B cell (primary cell): ENCODE measurements around the gene SDF2. TPM values are rescaled to one million over a fixed set of nuclear protein-coding genes. Genes with fewer than 3 reads are reported as not detected.

Experiments used
- ATAC-seq: fragments of 200-7000 bp; cut with Tn5 transposase; one replicate; pipeline ENCODE4 v1.10.0; 2021; ENCODE audit warnings: low read depth, mild to moderate bottlenecking, moderate number of reproducible peaks, moderate library complexity
- CTCF ChIA-PET: fragments of 350-600 bp; sonication (Branson Sonifier 250); formaldehyde crosslinking; loops from one replicate; lab custom pipeline; 2021; ENCODE audit warnings: antibody characterized with exemption, inconsistent platforms; lab: Charles Lee
- POLR2A ChIA-PET: fragments of 350-600 bp; sonication (Branson Sonifier 250); formaldehyde crosslinking; loops from one replicate; lab custom pipeline; 2021; ENCODE audit warnings: antibody characterized with exemption; lab: Charles Lee
- DNase-seq: peaks from one replicate; pipeline ENCODE4 v3.0.0; 2013
- H2AFZ ChIP-seq: 2 replicates; pipeline ENCODE4 v1.6.1; 2012; ENCODE audit warnings: mild to moderate bottlenecking, low read depth, low read length; ENCODE audit not compliant: insufficient read depth, poor library complexity, severe bottlenecking
- H3K27ac ChIP-seq, 2 donors: 1 replicate in 1 of 2; 2 replicates in 1 of 2; pipeline ENCODE4 v1.5.1; 2012 to 2013; ENCODE audit warnings: low read length in 2 of 2, mild to moderate bottlenecking in 2 of 2, moderate library complexity in 1 of 2
- H3K27me3 ChIP-seq, 4 experiments: fragments of 200-600 bp in 1 of 4; sonication (generic) in 1 of 4; replicated peaks in 1 of 4; 1 replicate in 2 of 4; 2 replicates in 2 of 4; pipeline versions ENCODE4 v1.6.1 to v1.7.0; 2013 to 2016; ENCODE audit warnings: low read length in 3 of 4, mild to moderate bottlenecking in 2 of 4, mixed read lengths in 1 of 4, moderate library complexity in 1 of 4; ENCODE audit not compliant: insufficient read depth in 4 of 4, control insufficient read depth in 3 of 4; ENCODE audit errors: control extremely low read depth in 1 of 4
- H3K36me3 ChIP-seq, 2 experiments: replicated peaks in 1 of 2; 1 replicate in 1 of 2; 2 replicates in 1 of 2; pipeline versions ENCODE4 v1.6.1 to v1.7.1; 2013; ENCODE audit warnings: low read length in 1 of 2; ENCODE audit not compliant: insufficient read depth in 2 of 2, control insufficient read depth in 1 of 2; ENCODE audit errors: control extremely low read depth in 1 of 2, extremely low read depth in 1 of 2
- H3K4me1 ChIP-seq, 2 donors: fragments of 200-600 bp in 1 of 2; sonication (generic) in 1 of 2; 1 replicate in 1 of 2; 2 replicates in 1 of 2; pipeline versions ENCODE4 v1.5.1 to v1.6.1; 2013 to 2017; ENCODE audit warnings: low read length in 2 of 2; ENCODE audit not compliant: control insufficient read depth in 2 of 2, insufficient read depth in 2 of 2
- H3K4me2 ChIP-seq: replicated peaks from 2 replicates; pipeline ENCODE3; 2012; ENCODE audit warnings: mild to moderate bottlenecking, low read depth, low read length; ENCODE audit not compliant: poor library complexity, severe bottlenecking
- H3K4me3 ChIP-seq, 5 experiments: fragments of 200-600 bp in 1 of 5; sonication (generic) in 1 of 5; 1 replicate in 3 of 5; 2 replicates in 2 of 5; pipeline versions ENCODE4 v1.5.1 to v1.7.0; 2011 to 2016; ENCODE audit warnings: low read length in 4 of 5, mild to moderate bottlenecking in 4 of 5, low read depth in 2 of 5, control low read depth in 1 of 5, moderate library complexity in 1 of 5; ENCODE audit not compliant: insufficient read depth in 1 of 5; ENCODE audit errors: control extremely low read depth in 1 of 5, extremely low read depth in 1 of 5
- H3K79me2 ChIP-seq: fragments of 200-600 bp; sonication (generic); one replicate; pipeline ENCODE4 v1.6.0; 2016; ENCODE audit warnings: low read length; ENCODE audit not compliant: control insufficient read depth, insufficient read depth
- H3K9ac ChIP-seq: fragments of 200-600 bp; sonication (generic); 2 replicates; pipeline ENCODE4 v1.6.1; 2017; ENCODE audit warnings: mild to moderate bottlenecking, low read length, moderate library complexity
- H3K9me3 ChIP-seq, 3 donors: one replicate each; pipeline versions ENCODE4 v1.6.1 to v1.7.1; 2013; ENCODE audit warnings: low read length in 2 of 3; ENCODE audit not compliant: control insufficient read depth in 2 of 3, insufficient read depth in 1 of 3; ENCODE audit errors: control extremely low read depth in 1 of 3
- H4K20me1 ChIP-seq: 2 replicates; pipeline ENCODE4 v1.6.0; 2012; ENCODE audit warnings: mild to moderate bottlenecking, low read length; ENCODE audit not compliant: insufficient read depth, control insufficient read depth, poor library complexity, severe bottlenecking
- H3K27ac Mint-ChIP-seq: one replicate; pipeline ENCODE4 v1.8.0; 2021; ENCODE audit warnings: mixed read lengths
- H3K27me3 Mint-ChIP-seq: one replicate; pipeline ENCODE4 v1.8.0; 2021; ENCODE audit warnings: mixed read lengths
- H3K4me1 Mint-ChIP-seq: one replicate; pipeline ENCODE4 v1.8.0; 2021; ENCODE audit warnings: mixed read lengths
- H3K4me3 Mint-ChIP-seq: one replicate; pipeline ENCODE4 v1.8.0; 2021; ENCODE audit warnings: mixed read lengths
- H3K9me3 Mint-ChIP-seq: one replicate; pipeline ENCODE4 v1.8.0; 2022; ENCODE audit warnings: mixed read lengths; ENCODE audit not compliant: insufficient read depth
- EZH2 ChIP-seq: IDR thresholded peaks from 2 replicates; pipeline ENCODE4 v1.6.1; 2012; ENCODE audit warnings: borderline replicate concordance, low read depth, mild to moderate bottlenecking, moderate library complexity, low read length; ENCODE audit not compliant: insufficient read depth, poor library complexity, severe bottlenecking
- WGBS: methylation state at CpG from one replicate; pipeline ENCODE4 v1.1.5; 2013; ENCODE audit warnings: missing lambda C conversion rate; ENCODE audit not compliant: insufficient coverage; 5-methylcytosine and 5-hydroxymethylcytosine counted together
- intact Hi-C: fragments of 100-400 bp; cut with micrococcal nuclease; formaldehyde crosslinking; loops from one replicate; pipeline ENCODE4 v1.10.0; 2022
- polyA plus RNA-seq: library from polyadenylated mRNA; depleted of rRNA; stranded (reverse); fragments of >200 nt; gene quantifications from 2 replicates; pipeline ENCODE4 v1.2.3, GENCODE V29; 2012
- total RNA-seq, 2 donors: library from RNA; stranded (reverse); fragments of 120-200 nt in 1 of 2; gene quantifications; 1 replicate in 1 of 2; 2 replicates in 1 of 2; pipeline versions ENCODE4 v1.2.3 to v1.2.4, GENCODE V29; 2013 to 2022
- TF ChIP-seq, protein P1 (sequence below): fragments of 200-600 bp; IDR thresholded peaks from one replicate; pipeline ENCODE4 v1.8.0; 2022; ENCODE audit warnings: antibody characterized with exemption, mild to moderate bottlenecking

The SDF2 gene
- total and polyA plus RNA-seq, 2 donors (not counting 1 experiment from before 2014, with no cell fraction given) = 32.6 to 40.4 TPM

DNA sequence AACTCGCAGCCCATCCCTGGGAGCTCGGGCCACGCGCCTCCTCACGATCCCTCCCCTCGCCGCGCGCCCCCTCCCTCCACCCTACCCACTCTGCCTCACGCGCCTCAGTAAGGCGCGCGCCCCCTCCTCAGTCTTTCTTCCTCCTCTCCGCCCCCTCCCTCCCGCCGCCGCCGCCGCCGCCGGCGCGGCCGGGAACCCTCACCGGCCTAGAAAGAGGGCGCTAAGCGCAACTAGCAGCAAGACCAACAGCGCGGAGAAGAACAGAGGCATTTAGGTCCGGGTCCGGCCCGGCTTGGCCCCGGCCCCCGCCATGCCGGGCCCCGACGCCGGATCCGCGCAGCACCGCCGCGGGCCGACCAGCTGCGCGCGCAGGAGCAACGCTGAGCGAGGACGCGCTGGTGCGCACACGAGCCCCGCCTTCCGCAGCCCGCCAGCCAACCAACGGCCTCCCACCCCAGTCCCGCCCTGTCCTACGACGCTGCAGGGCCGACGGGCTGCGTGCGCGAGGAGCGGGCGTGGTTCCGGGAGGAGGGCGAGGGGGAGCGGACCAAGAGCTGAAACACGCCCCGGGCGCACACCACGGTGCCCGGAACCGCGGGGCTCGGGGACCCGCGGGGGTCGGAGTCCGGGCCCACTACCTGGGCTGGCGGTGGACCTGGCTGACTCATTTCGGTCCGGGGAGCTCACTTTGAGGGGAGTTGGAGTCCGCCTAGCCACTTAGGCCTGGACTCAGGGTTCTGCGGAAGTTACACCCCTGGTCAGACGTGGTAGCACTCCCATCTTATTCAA is 16.7 kb downstream of the SDF2 start, which contains the start of gene BLTP2:
Gene BLTP2 (minus strand): TSS at position 372 of the 789 bp plus-strand sequence. CDS start 102 bp downstream, at position 270.
- peak; percentile 97 for DNase-seq
- Mint-ChIP-seq H3K4me3 (peak within 1 kb of the TSS; percentile 97), H3K27ac (peak within 1 kb of the TSS; percentile 89), H3K9me3 (no peaks in the 10 kb centered on the region), H3K4me1 (peaks cover 36% of the 10 kb centered on the region), H3K27me3 (no peaks in the 10 kb centered on the region)
- peak within 1 kb of the TSS; percentile 91 for H3K4me2 ChIP-seq
- TF ChIP-seq EZH2 = no peak
- TF ChIP-seq, protein P1, sequence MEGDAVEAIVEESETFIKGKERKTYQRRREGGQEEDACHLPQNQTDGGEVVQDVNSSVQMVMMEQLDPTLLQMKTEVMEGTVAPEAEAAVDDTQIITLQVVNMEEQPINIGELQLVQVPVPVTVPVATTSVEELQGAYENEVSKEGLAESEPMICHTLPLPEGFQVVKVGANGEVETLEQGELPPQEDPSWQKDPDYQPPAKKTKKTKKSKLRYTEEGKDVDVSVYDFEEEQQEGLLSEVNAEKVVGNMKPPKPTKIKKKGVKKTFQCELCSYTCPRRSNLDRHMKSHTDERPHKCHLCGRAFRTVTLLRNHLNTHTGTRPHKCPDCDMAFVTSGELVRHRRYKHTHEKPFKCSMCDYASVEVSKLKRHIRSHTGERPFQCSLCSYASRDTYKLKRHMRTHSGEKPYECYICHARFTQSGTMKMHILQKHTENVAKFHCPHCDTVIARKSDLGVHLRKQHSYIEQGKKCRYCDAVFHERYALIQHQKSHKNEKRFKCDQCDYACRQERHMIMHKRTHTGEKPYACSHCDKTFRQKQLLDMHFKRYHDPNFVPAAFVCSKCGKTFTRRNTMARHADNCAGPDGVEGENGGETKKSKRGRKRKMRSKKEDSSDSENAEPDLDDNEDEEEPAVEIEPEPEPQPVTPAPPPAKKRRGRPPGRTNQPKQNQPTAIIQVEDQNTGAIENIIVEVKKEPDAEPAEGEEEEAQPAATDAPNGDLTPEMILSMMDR = no peak
- no peaks in the 10 kb centered on the region for H3K9me3 ChIP-seq
- ChIA-PET POLR2A (interaction anchor here (0.6 to 4.3 kb wide), 15 partner anchors 17 to 1101 kb away, joined by 3 to 42 read pairs (median 4); partner anchors contain the start of genes NUFIP2, PIGS, PROCA1 and RPL23A), CTCF (interaction anchor here (0.9 to 4.3 kb wide), 11 partner anchors 17 to 472 kb away, joined by 3 to 59 read pairs (median 6); partner anchors contain the start of genes SDF2, SUPT6H and TLCD1)
- peak within 1 kb of the TSS; percentile 85 for H3K9ac ChIP-seq
- peak; percentile 97 for ATAC-seq
- peak within 1 kb of the TSS; percentile 85 for H2AFZ ChIP-seq
- H3K36me3 ChIP-seq = peaks cover 10 to 44% of the 10 kb centered on the region in 2 experiments
- WGBS = under 1% methylated on average over 80 of the region's 89 CpGs
- no peaks in the 10 kb centered on the region for H3K27me3 ChIP-seq
- H3K4me3 ChIP-seq = peak within 1 kb of the TSS; percentile 79 to 93 (median 81)
- intact Hi-C loops = loop anchor here (1.0 to 10.0 kb wide), 10 partner anchors 17 to 920 kb away; partner anchors contain the start of genes ABHD15, DHRS13, NUFIP2 and PROCA1
- peaks cover 12% of the 10 kb centered on the region for H4K20me1 ChIP-seq
- peaks cover 55% of the 10 kb centered on the region for H3K79me2 ChIP-seq
- H3K4me1 ChIP-seq = peaks cover 32 to 37% of the 10 kb centered on the region in 2 donors
- H3K27ac ChIP-seq = peak within 1 kb of the TSS; percentile 90 to 94
